ENCODE results near the gene NKX2-8.

NKX2-8 gene

DNA sequence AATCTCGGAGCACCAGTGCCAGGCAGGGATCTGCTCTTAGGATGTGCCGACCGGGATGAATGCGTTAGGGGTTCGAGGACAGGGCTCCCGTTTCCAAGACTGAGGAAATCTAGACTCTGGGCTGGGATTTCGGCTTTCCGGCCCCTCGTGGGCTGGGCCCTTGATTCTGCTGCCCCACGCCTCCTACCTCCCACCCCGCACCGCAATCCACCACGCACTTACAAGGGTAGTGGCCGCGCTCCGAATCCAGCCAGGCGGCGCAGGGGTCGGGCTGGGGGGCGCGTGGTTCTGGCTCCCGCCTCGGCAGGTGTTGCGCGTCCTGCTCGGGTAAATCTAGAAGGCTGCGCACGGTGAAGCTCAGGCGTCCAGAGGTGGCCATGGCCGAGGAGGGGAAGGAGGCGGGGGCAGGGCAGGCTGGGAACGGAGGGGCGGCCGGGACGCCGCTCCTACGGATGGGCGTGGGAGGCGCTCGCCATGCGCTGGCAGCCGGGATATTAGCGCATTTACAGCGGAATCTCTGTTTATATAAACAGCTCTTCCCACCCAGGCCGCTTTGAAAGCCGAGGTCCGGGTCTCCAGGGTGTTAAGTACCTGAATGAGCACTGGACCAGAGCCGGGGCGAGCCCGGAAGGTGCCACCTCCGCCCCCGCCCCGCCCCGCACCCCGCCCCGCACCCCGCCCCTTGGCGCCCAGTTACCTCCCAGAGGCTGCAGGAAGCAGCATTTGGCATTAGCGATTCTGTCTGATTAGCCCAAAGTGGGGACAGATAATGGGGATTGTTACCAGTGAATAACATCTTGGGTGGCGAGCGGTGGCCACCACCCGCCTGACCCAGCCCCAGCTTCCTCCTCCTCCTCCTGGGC, at the start of gene NKX2-8:
Gene NKX2-8 (minus strand): TSS at position 604 of the 863 bp plus-strand sequence. CDS start 225 bp downstream, at position 379.
- TF ChIP-seq, protein P1, sequence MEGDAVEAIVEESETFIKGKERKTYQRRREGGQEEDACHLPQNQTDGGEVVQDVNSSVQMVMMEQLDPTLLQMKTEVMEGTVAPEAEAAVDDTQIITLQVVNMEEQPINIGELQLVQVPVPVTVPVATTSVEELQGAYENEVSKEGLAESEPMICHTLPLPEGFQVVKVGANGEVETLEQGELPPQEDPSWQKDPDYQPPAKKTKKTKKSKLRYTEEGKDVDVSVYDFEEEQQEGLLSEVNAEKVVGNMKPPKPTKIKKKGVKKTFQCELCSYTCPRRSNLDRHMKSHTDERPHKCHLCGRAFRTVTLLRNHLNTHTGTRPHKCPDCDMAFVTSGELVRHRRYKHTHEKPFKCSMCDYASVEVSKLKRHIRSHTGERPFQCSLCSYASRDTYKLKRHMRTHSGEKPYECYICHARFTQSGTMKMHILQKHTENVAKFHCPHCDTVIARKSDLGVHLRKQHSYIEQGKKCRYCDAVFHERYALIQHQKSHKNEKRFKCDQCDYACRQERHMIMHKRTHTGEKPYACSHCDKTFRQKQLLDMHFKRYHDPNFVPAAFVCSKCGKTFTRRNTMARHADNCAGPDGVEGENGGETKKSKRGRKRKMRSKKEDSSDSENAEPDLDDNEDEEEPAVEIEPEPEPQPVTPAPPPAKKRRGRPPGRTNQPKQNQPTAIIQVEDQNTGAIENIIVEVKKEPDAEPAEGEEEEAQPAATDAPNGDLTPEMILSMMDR (IDR thresholded peaks at IDR 0.05; ENCODE audit: low read depth, low read length, missing control alignments): no peak
- in situ Hi-C loops (cut with HindIII; ENCODE audit: low pct_ligation_motif_present, low sequenced_read_pairs): no loop called here
- H3K36me3 ChIP-seq (replicated peaks): no peaks in the 10 kb centered on the region
- no peak within 1 kb of the TSS for H3K27ac ChIP-seq
- H3K4me3 ChIP-seq (ENCODE audit: low read depth, low read length): peak within 1 kb of the TSS; percentile 37
- DNase-seq: no peak
- H3K27me3 ChIP-seq (replicated peaks): peaks cover 77% of the 10 kb centered on the region

DNA sequence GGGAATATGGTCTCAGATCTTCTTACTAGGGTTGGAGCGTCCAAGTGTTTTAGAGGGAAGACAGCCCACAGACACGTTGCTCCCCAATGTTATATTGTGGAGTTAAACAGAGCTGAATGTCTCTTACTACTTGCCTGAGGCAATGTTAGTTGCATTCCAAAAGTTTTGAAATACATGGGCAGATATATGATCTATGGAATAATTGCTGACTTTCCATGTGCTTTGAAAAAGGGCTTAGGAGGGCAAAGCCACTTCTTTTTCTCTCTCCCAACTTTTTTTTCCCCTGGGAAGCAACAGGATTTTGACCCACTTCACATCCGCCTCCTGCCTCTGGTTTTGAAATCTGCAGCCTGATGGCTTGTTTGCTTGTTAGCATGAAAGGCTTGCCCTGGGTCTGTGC, 45.6 kb upstream of the NKX2-8 start:
- no peak for DNase-seq
- Histone ChIP-seq H3K27me3 (replicated peaks) (no peaks in the 10 kb centered on the region), H3K36me3 (replicated peaks) (no peaks in the 10 kb centered on the region), H3K27ac (no peak overlapping the region), H3K4me3 (ENCODE audit: low read depth, low read length) (no peak overlapping the region)
- in situ Hi-C loops (cut with HindIII; ENCODE audit: low pct_ligation_motif_present, low sequenced_read_pairs): no loop called here
- TF ChIP-seq, protein P1 (IDR thresholded peaks at IDR 0.05; ENCODE audit: low read depth, low read length, missing control alignments): no peak

DNA sequence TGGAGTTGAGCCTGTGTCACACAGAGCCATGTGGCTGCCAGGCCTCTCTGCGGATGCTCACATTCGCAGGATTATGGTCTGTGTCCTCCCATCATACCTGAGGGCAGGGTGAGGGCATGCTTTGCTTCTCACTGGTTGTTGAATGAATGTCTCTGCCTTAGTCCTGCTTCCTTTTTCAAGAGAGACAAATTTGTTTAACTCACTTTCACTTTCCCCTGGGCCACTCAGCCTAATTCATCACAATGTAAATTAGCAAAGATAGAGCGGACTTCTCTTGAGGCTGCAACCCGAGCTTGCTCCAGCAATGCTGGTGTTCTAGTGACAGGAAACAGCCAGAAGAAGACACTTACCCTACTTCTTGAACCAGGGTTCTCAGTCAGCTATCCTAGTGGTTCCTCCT, 43.7 kb upstream of the NKX2-8 start:
- no peak overlapping the region for H3K27ac ChIP-seq
- no peaks in the 10 kb centered on the region for H3K27me3 ChIP-seq (replicated peaks)
- no peak for DNase-seq
- TF ChIP-seq, protein P1 (IDR thresholded peaks at IDR 0.05; ENCODE audit: low read depth, low read length, missing control alignments): no peak
- H3K4me3 ChIP-seq (ENCODE audit: low read depth, low read length): no peak overlapping the region
- in situ Hi-C loops (cut with HindIII; ENCODE audit: low pct_ligation_motif_present, low sequenced_read_pairs): no loop called here
- no peaks in the 10 kb centered on the region for H3K36me3 ChIP-seq (replicated peaks)

DNA sequence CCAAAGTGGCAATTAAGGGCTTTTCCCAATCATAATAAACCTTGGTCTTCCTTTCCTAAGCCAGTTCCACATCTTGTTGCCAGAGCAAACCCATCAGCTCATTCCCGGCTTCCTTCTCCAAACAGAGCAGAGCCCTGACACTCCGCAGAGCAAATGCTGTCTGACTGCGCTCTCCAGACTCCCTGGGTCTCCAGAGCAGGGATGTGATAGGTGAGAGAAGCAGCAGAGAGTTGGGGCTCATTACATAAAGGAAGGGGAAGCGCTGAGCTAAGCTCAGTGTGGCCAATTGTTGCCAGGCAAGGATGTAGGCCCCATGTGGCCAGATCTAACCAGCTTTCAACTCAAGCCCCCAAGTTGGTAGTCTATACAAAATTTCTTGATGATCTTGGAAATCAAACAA, 43.0 kb upstream of the NKX2-8 start:
- Histone ChIP-seq H3K36me3 (replicated peaks) (no peaks in the 10 kb centered on the region), H3K4me3 (ENCODE audit: low read depth, low read length) (no peak overlapping the region), H3K27me3 (replicated peaks) (no peaks in the 10 kb centered on the region), H3K27ac (no peak overlapping the region)
- DNase-seq: no peak
- in situ Hi-C loops (cut with HindIII; ENCODE audit: low pct_ligation_motif_present, low sequenced_read_pairs): no loop called here
- TF ChIP-seq, protein P1 (IDR thresholded peaks at IDR 0.05; ENCODE audit: low read depth, low read length, missing control alignments): no peak

DNA sequence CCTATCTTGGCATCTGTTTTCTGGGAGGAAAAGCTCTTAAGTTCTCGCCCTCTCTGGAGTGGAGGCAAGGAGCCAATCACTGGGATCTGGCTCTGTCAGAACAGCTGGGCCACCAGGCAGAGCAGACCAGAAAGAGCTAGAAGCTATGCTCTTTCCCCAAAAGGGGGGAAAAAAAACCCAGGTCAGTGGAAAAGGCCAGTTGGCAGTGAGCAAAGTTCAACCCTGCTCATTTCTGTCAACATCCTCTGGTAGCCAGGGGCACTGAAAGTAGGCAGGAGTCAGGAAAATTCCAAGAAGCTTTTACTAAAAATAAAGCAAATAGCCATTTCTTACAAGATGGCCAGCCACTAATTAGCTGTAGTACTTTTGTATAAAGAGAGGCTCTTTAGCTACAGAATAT, 42.6 kb upstream of the NKX2-8 start:
- Histone ChIP-seq H3K4me3 (ENCODE audit: low read depth, low read length) (no peak overlapping the region), H3K36me3 (replicated peaks) (no peaks in the 10 kb centered on the region), H3K27me3 (replicated peaks) (no peaks in the 10 kb centered on the region), H3K27ac (no peak overlapping the region)
- TF ChIP-seq, protein P1 (IDR thresholded peaks at IDR 0.05; ENCODE audit: low read depth, low read length, missing control alignments): no peak
- no peak for DNase-seq
- in situ Hi-C loops (cut with HindIII; ENCODE audit: low pct_ligation_motif_present, low sequenced_read_pairs): no loop called here
